HG03378 (cell line): ENCODE measurements around the gene MEGF10.
"Not testable (repeated sequence)": the region's sequence is repeated elsewhere in the genome, so short reads cannot be mapped to it uniquely, and the experiment has no call there.

Experiments
- ATAC-seq: cut with Tn5 transposase; IDR thresholded peaks from one replicate; pipeline ENCODE4 v1.9.1; 2021; ENCODE audit warnings: mild to moderate bottlenecking, moderate library complexity; ENCODE audit not compliant: unreplicated experiment

MEGF10 gene

DNA sequence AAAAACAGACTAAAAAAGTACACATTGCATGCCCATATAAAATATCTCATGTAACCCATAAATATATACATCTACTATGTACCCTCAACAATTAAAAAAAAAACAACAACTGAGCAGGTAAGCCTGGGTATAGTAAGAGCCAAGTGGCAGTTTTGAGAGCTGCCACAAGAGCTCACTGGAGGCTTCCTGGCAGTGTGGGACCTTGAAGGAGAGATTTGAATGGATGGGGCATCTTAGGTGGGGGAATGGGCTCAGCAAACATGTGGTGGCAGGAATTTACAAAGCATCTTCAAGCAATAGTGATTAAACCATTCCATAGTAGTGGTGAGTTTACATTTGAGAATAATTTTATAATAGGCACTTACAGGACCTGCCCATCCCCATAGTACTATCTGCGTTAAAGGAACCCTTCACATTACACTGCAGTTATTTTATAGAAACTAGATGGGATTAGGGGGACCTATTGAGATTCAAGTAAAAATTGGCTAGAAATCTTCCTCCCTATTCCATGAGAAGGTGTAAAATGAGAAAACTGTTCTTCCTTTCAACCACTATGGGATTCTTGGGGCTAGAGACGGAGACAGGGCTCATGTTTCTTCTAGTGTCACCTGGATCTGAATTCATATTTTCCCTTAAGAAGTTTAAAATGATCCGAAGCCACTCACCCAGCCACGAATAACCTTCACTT, 6.9 kb downstream of the MEGF10 start:
- ATAC-seq: no peak

GRCh38 chr5:127298036-127298429, 7.4 kb downstream of the MEGF10 start:
- no peak for ATAC-seq

- ATAC-seq: no peak
These were observed 8.1 kb downstream of the MEGF10 start for GRCh38 chr5:127298656-127299055.

- no peak for ATAC-seq
These were observed 9.1 kb downstream of the MEGF10 start for GRCh38 chr5:127299678-127300077.

DNA sequence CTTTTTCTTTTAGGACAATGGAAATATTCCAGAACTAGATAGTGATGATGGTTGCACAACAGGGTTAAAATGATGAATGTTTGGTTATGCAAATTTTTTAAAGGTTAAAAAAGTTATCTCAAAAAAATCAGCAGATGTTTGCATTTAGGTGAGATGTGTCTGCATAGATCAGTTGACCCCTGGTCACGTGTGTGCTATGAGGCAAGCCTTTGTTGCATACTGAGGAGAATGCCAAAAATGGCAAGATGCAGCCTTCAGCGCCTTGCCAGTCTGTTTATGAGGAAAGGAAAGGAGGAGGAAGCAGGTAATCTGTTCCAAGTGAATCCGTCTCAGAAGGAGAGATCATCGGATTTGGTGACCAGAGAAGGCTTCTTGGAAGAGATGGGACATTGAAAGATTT, 11.9 kb downstream of the MEGF10 start:
- no peak for ATAC-seq

DNA sequence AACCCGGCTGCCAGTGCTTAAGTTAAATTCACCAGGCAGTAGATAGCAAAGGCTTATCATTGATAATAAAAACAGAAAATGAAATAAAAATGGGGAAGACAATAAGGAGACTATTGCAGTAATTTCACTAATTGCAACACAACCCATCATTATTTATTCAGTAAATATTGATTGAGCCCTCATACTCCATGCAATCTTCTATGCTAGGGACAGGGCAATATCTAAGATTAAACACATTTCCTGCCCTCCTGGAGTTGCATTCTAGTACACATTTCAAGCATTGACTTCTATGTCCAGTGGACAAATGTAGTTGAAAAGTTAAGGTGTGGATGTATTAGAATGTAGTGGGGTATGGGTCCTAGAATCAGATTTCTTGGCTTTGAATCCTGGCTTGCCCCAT, 12.8 kb downstream of the MEGF10 start:
- ATAC-seq: no peak

DNA sequence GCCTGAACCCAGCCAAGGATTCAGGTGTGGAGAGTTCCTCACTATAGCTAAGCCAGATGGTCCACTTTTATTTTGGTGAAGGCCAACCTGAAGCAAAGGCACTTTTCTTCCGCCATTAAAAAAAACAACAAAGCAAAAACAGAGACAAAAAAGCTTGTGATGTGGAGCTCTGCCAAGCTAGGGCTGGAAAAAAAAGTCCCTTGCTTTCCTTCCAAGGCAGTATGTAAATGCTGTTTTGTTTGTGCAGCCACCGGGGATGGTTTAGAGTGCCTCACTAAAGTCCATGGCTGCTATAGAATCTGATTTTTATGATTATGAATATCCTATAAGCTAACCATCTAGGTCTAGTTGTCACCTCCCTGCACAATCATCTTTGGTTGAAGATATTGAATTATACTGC, 14.9 kb downstream of the MEGF10 start:
- ATAC-seq: no peak

DNA sequence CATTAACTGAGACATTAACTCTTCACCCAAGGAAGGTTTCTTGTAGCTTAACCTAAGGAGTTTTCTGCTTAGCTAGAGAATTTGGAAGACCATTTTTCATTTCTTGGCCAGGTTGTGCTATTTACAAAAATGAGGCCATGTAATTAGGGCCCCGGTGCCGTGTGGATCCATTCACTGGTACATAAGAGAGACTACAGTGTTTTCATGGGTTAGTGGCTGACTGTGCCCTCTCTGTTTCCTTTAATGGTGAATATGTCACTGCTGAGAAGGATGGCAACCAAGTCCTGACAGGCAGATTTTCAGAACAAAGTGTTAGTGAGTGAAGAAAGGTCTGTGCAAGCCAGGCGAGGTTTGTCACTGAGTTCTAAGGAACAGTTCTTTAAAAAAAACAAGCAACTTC, 15.4 kb downstream of the MEGF10 start:
- no peak for ATAC-seq

DNA sequence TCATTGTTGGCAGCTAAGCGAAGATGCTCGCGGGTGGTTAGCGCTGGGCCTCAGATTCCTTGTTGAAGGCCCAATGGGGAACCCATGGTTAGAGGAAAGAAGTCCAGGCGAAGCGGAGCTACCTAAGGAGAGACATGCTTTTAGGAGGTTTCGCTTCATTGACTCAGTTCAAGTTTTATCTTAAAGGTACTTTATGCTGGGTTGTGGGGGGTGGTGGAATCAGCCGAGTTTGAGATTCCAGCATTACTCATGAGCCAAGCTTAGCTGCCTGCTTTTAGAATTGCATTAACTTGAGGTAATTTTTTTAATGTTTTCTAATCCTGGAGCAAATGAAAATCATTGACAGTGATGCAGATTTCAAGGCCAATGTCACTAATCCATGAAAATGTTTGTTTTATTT, 16.1 kb downstream of the MEGF10 start:
- ATAC-seq: no peak

DNA sequence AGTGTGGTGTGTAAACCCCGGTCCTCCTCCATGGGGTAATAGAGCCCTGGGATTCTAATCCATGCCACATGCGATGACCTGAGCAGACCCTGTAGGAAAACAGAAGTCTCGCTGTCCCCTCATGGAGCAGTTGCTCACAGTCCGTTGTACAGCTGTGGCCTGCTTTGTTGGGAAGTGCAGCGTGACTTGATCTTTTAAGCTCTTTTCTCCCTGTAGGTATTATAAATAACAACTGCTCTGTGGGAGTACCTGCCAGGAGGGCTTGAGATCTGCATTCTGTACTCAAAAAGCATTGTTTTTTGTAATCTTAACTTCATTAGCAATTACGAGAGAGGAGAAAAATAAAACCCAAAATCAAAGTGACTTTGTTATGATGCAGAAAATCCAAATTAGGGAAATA, 17.3 kb downstream of the MEGF10 start:
- ATAC-seq: no peak

- not testable (repeated sequence) for ATAC-seq
These were observed 17.7 kb downstream of the MEGF10 start for GRCh38 chr5:127308325-127308724.

DNA sequence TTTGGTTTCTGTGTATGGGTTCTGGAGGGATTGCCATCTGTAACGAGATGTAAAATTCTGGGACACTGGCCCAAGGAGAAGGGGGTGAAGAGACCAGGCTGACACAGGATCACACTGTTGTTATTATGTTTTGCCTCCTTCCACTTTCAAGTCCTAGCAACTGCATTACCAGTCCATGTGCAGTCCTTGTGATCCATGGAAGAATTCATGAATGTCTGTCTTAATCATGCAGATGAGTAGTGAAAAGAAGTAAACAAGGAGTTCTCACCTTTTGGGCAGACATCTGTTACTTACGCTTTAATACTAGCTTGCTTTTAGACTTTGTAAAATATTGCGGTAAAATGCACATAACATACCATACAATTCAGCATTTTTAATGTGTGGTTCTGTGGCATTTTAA, 18.3 kb downstream of the MEGF10 start:
- ATAC-seq: no peak

- no peak for ATAC-seq
These were observed 20.8 kb downstream of the MEGF10 start for GRCh38 chr5:127311349-127311748.

DNA sequence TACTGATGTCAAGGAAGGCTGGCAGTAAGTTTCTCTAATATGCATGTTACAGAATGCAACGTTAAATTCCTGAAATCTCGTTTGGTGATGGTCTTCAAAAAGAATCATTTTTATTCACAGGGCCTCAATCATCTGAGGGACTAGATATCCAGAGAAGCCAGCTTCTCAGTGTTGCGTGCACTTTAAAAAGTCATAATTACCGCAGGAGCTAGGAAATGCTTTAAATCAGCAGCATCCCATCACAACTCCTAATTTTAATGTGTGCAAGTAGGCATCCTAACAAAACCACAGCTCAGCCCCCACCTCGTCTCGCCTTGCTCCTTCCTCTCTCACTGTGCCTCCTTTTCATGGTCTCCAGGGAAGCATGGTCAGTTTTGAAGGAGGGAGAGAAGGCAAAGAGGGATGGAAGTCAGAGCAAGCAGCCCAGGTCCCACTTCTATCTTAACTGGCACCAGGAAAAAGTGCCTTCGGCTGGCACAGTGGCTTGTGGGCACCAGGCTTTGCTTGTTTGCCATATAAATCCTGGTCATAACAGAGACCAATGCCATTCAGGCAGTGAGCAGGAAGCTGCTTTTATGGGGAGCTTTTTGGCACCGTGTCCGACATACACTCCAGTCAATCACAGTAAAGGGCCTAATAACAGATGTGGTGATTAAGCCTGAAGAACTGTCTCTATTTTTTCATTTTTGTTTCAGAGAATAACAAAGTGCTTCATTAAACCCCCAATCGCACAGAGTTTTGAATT, 21.4 kb downstream of the MEGF10 start:
- ATAC-seq: no peak

- no peak for ATAC-seq
These were observed 22.8 kb downstream of the MEGF10 start for GRCh38 chr5:127313379-127313778.

- ATAC-seq: peak; percentile 94
These were observed 23.4 kb downstream of the MEGF10 start for GRCh38 chr5:127313847-127314473.

DNA sequence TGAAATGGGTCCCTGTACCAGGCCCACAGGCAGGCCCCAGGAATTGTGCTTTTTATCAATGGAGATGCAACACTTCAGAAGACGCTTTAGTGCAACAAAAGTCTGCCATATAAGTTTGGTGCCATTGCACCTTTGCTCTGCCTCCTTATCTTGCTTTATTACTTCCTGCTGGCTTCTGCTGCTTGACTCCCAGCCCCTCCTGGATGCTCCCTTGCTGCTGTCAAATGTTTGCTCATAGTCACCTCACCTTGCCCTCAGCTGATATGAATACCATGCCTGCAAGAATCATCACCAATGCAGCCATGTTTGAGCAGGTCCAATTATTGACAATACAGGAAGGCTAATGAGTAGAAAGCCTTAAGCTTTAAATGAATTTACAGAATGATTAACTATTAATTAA, 25.4 kb downstream of the MEGF10 start:
- ATAC-seq: no peak

DNA sequence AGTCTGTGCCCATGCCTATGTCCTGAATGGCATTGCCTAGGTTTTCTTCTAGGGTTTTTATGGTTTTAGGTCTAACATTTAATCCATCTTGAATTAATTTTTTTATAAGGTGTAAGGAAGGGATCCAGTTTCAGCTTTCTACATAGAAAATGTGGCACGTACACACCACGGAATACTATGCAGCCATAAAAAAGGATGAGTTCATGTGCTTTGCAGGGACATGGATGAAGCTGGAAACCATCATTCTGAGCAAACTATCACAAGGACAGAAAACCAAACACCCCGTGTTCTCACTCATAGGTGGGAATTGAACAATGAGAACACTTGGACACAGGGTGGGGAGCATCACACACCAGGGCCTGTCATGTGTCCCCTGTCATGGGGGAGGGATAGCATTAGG, 26.8 kb downstream of the MEGF10 start:
- not testable (repeated sequence) for ATAC-seq

DNA sequence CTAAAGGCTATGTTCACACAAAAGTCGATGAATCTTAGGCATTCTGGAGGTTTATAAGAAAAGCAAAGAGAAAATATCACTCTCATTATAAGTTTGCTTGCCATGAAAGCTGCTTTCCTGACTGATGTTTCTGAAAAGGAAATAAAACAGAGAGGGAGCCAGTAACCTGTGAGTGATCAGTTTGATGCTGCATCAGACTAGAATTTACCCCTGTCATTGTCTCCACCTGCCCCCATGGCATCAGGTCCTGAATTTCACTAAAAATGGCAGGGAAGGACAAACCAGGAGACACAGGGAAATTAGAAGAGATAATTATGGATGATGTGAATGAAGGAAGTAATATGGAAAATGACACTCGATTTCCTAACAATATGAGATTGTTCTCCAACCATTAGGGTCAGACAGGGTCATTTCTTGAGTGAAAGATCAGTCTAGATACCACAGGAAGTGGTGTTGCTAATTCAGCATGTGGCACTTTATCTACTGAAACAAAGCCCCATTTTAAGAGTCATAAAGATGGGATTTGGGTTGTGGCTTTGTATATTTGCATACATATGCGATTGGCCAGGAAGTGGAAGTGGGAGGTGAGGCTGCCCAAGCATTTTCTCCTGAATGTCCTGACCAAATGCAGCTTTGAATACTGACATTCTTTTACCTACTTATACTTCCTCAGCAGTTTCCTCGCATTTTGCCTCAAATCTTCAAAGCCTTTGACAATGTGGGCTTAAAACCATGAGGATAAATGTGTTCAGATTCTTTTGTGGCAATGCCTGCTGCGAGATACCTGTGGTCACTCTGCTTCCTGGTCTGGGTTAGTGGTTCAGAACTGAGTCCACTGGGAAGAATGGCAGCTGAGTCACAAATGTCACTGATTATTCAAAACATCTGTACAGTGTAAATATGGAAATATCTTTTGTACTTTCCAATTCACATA, 29.7 kb downstream of the MEGF10 start:
- peak; percentile 99 for ATAC-seq

DNA sequence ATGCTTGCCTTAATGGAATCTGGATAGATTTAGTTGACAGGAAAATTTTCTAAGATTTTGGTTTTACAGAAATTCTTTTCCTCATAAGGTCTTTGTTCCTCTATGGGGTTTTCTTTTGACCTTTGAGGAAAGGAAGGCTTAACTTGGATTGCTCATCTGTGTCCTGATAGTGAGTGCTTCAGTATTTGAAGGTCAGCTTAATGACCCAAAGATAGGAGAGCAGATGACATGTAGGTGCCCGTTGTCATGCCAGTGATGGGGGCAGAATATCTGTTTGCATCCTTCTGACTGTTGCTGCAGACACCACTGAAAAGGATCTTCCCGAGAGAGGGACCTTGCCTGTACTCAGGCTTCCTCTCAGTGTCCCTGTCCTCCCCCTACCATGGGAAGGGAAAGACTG, 30.9 kb downstream of the MEGF10 start:
- ATAC-seq: no peak

- no peak for ATAC-seq
These were observed 31.8 kb downstream of the MEGF10 start for GRCh38 chr5:127322403-127322802.
